Fibroblast of skin of right quadriceps (primary cell): Measurements from ENCODE around the gene POLR2H.
A peak's percentile ranks its signal among the peaks of the same experiment; 100 is the strongest.

Experiments used
- DNase-seq: peaks from one replicate; pipeline ENCODE4 v3.0.0-alpha.2; 2013

The POLR2H gene

DNA sequence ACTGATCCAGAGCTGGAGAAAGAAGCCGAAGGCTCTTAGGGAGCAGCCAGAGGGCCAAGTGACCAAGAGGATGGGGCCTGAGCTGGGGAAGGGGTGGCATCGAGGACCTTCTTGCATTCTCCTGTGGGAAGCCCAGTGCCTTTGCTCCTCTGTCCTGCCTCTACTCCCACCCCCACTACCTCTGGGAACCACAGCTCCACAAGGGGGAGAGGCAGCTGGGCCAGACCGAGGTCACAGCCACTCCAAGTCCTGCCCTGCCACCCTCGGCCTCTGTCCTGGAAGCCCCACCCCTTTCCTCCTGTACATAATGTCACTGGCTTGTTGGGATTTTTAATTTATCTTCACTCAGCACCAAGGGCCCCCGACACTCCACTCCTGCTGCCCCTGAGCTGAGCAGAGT lies 27.9 kb downstream of the POLR2H start:
- no peak for DNase-seq

DNA sequence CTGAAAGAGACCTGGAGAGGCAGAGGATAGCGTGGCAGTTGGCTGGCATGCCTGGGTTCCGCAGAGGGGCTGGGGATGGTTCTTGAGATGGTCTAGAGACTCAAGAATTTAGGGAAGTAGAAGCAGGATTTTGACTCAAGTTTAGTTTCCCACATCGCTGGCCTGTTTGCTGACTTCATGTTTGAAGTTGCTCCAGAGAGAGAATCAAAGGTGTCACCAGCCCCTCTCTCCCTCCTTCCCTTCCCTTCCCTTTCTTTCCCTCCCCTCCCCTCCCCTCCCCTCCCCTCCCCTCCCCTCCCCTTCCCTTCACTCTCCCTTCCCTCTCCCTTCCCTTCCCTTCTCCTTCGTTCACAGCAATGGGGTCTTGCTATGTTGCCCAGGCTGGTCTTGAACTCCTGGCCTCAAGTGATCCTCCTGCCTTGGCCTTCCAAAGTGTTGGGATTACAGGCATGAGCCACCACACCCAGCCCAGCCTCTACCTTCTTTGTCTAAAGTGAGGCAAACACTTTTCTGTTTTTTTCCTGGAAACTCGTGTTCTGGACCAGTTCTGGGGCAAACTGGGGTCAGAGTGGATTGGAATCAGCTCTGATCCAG lies 28.5 kb downstream of the POLR2H start:
- DNase-seq, result no peak

DNA sequence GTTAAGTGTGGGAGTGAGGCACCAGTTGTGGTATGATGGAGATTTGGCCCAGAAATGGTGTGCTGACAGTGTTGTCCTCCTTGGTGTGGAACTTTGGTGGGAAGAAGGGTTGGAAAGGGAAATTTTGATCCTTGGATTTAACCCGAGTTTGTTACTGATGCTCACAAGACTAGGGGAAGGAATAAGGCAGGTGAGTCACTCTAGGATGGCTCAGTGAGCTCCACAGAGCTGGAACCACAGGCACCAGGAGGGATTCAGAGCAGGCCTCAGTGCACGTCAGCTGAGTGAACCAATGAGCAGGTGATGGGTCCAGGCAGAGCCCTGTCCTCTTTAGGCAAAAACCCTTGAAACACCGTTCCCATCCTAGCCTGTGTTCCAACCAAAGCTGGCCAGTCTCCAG lies 29.8 kb downstream of the POLR2H start:
- DNase-seq, result no peak

DNA sequence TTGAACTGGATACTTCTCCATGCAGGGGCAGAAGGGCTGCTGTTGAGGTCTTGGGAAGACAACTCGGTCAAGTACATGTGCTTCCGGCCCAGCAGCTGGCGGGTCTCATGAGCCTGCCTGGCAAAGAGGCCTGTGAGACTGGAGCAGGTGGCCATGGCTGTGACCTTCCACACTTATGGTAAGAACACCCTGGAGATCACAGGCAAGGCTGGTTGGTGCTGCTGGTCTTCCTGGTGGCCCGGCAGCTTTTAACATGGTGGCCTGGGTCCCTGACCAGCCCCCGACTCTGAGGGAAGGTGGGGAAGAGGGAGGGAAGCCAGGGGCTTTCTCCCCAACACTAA lies 33.8 kb downstream of the POLR2H start:
- DNase-seq, result no peak

DNA sequence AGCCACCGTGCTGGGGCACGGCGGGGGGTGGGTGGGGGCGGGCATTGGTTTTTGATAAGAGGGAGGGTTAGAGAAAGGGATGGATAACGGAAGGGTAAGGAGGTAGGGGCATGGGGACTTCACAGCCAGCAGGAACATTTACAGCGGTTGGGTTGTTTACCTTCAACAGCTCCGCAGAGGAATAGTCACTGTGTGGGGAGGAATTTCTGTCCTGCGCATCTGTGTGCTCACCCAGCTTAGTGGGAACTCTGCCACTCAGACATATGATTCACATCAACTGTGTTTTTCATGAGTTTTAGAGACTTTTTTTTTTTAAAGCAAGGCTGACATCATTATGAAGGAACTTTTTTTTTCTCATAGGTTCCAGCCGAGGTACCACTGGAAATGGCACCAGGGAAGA lies 37.9 kb downstream of the POLR2H start:
- DNase-seq, result peak; percentile 91

DNA sequence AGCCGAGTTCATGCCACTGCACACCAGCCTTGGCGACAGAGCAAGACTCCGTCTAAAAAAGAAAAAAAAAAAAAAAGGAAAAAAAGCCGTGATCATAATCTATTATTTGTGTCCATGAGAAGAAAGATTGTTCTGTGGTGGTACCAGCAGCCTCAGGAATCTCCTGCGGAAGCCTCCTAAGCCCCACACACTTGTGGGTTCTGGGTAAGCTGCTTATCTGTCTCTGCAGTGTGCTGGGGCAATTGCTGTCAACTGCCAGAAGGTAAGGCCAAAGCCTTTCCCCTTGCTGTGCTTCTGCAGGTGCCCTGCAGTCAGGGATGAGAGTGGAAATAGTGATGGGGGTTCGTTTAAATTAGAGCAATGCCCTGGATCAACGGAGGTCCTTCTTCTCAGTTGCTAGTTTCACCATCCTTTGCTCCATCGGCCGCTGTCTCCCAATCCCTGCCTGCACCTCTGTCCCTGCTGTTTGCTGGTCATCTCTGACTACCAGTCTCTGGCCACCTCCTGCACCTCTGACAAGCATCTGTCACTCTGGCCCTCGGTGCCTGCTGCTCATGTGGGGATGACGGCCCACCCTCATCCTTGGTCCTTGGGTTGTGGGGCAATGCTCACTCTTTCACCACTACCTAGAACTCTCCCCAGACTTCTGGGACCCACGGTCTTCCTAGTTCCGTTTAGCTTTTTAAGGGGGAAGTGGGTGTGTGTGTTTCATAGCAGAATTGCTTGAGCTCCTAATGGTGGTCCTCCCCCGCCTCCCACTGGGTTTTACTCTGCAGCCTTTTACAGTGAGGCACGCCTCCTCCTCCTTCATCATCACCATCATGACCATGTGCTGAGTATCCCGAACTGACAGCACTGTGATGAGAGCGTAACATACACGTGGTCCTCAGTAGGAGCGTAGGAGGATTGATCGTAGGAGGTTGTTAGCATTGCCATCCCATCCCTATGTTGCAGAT lies 43.8 kb downstream of the POLR2H start:
- no peak for DNase-seq

DNA sequence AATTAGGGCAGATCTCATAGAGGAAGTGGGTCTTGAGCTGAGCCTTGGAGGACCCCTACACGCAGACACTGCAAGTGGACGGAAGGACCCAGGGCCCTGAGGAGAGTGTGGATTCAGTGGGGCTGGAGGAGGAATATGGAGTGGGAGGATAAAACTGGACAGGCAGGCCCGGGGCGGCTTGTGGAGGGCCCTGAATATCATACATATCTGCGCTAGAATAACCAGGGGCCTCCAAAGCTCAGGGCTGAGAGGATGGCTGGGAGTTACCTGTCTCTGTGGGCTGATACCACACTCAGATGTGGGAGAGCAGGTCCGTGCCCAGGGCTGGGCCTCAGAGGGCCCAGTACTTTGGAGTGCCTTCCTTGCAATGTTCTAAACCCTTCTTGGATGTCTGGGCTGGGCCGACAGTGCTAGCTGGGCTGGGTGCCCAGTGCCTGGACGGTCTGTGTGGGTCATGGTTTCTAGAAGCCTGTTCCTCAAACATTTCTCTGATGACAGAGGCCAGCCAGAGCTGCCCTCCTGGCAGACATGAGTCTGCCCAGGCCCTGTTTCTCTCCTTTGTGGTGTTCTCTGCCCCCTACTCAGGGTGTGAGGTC lies 47.9 kb downstream of the POLR2H start:
- no peak for DNase-seq

DNA sequence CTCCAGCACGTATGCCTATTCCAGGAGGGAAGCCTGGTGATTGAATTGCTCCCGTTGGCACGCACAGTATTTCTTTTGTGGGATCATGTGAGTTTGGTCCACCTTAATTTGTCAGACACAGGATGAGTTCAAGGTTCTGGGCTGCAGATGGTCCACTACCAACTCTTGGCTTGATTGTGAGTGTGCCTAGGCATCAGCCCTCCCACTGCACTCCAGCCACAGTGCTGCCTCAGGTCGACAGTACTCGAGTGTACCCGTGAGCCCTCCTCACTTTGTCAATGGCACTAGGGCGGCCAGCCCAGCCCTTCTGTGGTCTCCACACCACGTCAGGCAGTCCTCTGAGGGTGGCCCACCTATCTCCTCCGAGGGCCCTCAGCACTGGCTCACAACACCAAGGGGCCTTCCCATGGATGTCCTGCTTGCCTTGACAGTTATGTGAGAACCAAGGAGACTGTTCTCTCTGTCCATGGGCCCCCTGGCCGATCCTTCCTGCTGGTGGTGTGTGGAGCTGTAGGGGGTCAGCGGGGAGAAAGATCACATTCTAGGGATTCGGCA lies 48.5 kb downstream of the POLR2H start:
- DNase-seq, result no peak

DNA sequence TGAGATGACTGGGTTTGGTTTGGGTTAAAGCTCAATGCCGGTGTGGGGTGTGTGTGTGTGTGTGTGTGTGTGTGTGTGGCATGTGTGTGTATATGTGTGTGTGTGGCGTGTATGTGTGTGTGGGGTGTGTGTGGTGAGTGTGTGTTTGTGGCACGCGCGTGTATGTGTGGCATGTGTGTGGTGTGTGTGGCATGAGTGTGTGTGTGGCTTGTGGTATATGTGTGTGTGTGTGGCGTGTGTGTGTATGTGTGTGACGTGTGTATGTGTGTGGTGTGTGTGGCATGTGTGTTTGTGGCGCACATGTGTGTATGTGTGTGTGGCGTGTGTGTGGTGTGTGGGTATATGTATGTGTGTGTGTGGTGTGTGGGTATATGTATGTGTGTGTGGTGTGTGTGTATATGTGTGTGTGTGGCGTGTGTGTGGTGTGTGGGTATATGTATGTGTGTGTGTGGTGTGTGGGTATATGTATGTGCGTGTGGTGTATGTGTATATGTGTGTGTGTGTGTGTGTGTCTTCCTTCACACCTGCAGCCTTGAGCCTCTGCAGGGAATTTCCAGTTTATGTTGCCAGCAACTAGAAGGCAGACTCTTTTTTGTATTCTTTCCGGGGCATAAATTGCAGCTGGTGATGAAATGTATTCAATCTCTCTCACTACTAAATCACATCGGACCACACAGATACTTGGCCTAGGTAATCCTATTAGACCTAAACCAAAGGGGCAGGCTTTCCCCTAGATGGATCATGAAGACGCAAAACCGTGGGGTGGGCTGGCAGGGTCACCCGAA lies 53.1 kb downstream of the POLR2H start:
- no peak for DNase-seq

DNA sequence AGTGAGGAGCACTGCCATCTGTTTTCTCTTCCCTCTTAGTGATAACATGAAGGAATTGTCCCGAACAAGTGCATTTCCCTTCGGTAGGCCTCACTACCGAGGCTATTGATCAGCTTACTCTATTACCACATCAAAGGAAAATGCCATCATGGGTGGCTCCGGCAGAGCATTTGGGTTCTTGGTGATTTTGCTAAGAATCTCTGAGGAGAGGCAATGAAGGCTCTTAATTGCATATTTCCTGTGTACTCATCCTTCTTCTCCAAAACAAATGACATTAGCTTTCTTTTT lies 53.6 kb downstream of the POLR2H start:
- DNase-seq, result no peak

DNA sequence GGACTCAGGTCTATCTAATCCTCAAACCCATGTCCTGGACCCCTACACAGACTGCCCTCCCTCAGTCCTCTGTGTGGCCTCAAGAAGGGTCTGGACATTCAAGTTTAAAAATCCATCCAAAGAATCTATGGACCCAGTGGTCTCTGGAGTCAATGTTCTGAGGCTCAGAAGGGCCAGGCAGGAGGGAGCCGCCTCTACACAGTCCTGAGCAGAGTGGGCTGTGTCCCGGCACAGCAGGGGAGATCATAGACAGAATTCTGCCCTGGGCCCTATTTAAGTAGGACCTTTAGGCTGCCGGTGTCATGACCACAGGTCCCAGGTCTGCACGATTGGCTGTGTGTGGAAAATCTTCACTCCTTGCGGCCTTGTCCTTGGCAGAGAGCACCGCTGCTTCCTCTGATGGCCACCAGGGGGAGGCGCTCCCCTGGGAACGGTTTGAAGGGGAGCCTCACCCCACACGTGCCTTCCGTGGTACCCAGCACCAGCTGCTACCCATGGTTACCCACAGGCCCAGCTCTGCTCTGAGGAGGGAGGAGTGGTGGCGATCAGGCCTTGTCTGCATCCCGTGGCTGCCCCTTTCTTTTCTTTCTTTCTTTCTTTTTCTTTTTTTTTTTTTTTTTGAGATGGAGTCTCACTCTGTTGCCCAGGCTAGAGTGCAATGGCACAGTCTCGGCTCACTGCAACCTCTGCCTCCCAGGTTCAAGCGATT lies 56.3 kb downstream of the POLR2H start:
- DNase-seq, result peak; percentile 55
